Measurements from ENCODE around the gene ARHGAP15.

ARHGAP15 gene

GRCh38 chr2:143311426-143311825 lies 182.2 kb downstream of the ARHGAP15 start:
- Histone ChIP-seq H3K36me3 (no peaks in the 10 kb centered on the region), H3K9ac (no peak overlapping the region), H3K27me3 (no peaks in the 10 kb centered on the region), H4K20me1 (no peaks in the 10 kb centered on the region), H3K4me1 (no peaks in the 10 kb centered on the region), H3K4me2 (no peak overlapping the region), H3K9me3 (no peaks in the 10 kb centered on the region), H3K27ac (no peak overlapping the region), H3K4me3 (no peak overlapping the region)
- no peak for TF ChIP-seq Cebpa-rat (IDR thresholded peaks at IDR 0.05)

GRCh38 chr2:143312441-143312840 lies 183.2 kb downstream of the ARHGAP15 start:
- H3K27me3 ChIP-seq = no peaks in the 10 kb centered on the region
- no peaks in the 10 kb centered on the region for H4K20me1 ChIP-seq
- no peaks in the 10 kb centered on the region for H3K36me3 ChIP-seq
- no peak overlapping the region for H3K4me3 ChIP-seq
- no peak for TF ChIP-seq Cebpa-rat (IDR thresholded peaks at IDR 0.05)
- no peak overlapping the region for H3K27ac ChIP-seq
- H3K9me3 ChIP-seq = no peaks in the 10 kb centered on the region
- H3K4me2 ChIP-seq = no peak overlapping the region
- no peaks in the 10 kb centered on the region for H3K4me1 ChIP-seq
- H3K9ac ChIP-seq = no peak overlapping the region

GRCh38 chr2:143313861-143314260 lies 184.6 kb downstream of the ARHGAP15 start:
- no peak overlapping the region for H3K4me2 ChIP-seq
- H3K27me3 ChIP-seq = no peaks in the 10 kb centered on the region
- no peaks in the 10 kb centered on the region for H3K36me3 ChIP-seq
- H3K27ac ChIP-seq = no peak overlapping the region
- H4K20me1 ChIP-seq = no peaks in the 10 kb centered on the region
- no peaks in the 10 kb centered on the region for H3K9me3 ChIP-seq
- H3K4me1 ChIP-seq = no peaks in the 10 kb centered on the region
- H3K9ac ChIP-seq = no peak overlapping the region
- no peak overlapping the region for H3K4me3 ChIP-seq
- TF ChIP-seq Cebpa-rat (IDR thresholded peaks at IDR 0.05) = no peak

GRCh38 chr2:143321994-143322393 lies 192.8 kb downstream of the ARHGAP15 start:
- no peak overlapping the region for H3K27ac ChIP-seq
- H3K9ac ChIP-seq = no peak overlapping the region
- no peak overlapping the region for H3K4me2 ChIP-seq
- H3K4me1 ChIP-seq = no peaks in the 10 kb centered on the region
- no peaks in the 10 kb centered on the region for H4K20me1 ChIP-seq
- H3K27me3 ChIP-seq = no peaks in the 10 kb centered on the region
- no peak overlapping the region for H3K4me3 ChIP-seq
- no peak for TF ChIP-seq Cebpa-rat (IDR thresholded peaks at IDR 0.05)
- no peaks in the 10 kb centered on the region for H3K36me3 ChIP-seq
- no peaks in the 10 kb centered on the region for H3K9me3 ChIP-seq

GRCh38 chr2:143329288-143329687 lies 200.1 kb downstream of the ARHGAP15 start:
- Histone ChIP-seq H3K4me3 (no peak overlapping the region), H3K9ac (no peak overlapping the region), H3K4me1 (no peaks in the 10 kb centered on the region), H3K36me3 (no peaks in the 10 kb centered on the region), H4K20me1 (no peaks in the 10 kb centered on the region), H3K27me3 (no peaks in the 10 kb centered on the region), H3K27ac (no peak overlapping the region), H3K4me2 (no peak overlapping the region), H3K9me3 (no peaks in the 10 kb centered on the region)
- TF ChIP-seq Cebpa-rat (IDR thresholded peaks at IDR 0.05) = no peak

GRCh38 chr2:143333168-143333791 lies 204.1 kb downstream of the ARHGAP15 start:
- Histone ChIP-seq H3K36me3 (no peaks in the 10 kb centered on the region), H3K9me3 (no peaks in the 10 kb centered on the region), H3K4me2 (no peak overlapping the region), H3K27me3 (no peaks in the 10 kb centered on the region), H3K4me3 (no peak overlapping the region), H4K20me1 (no peaks in the 10 kb centered on the region), H3K4me1 (no peaks in the 10 kb centered on the region), H3K9ac (no peak overlapping the region), H3K27ac (no peak overlapping the region)
- no peak for TF ChIP-seq Cebpa-rat (IDR thresholded peaks at IDR 0.05)

- Histone ChIP-seq H3K4me2 (no peak overlapping the region), H3K4me3 (no peak overlapping the region), H3K27me3 (no peaks in the 10 kb centered on the region), H3K27ac (no peak overlapping the region), H3K9me3 (no peaks in the 10 kb centered on the region), H3K4me1 (no peaks in the 10 kb centered on the region), H3K36me3 (no peaks in the 10 kb centered on the region), H4K20me1 (no peaks in the 10 kb centered on the region), H3K9ac (no peak overlapping the region)
- no peak for TF ChIP-seq Cebpa-rat (IDR thresholded peaks at IDR 0.05)
Measured at GRCh38 chr2:143333847-143334246, 204.6 kb downstream of the ARHGAP15 start.

GRCh38 chr2:143334837-143335236 lies 205.6 kb downstream of the ARHGAP15 start:
- TF ChIP-seq Cebpa-rat (IDR thresholded peaks at IDR 0.05) = no peak
- no peak overlapping the region for H3K27ac ChIP-seq
- H3K27me3 ChIP-seq = no peaks in the 10 kb centered on the region
- no peak overlapping the region for H3K4me3 ChIP-seq
- no peaks in the 10 kb centered on the region for H3K9me3 ChIP-seq
- H3K9ac ChIP-seq = no peak overlapping the region
- no peak overlapping the region for H3K4me2 ChIP-seq
- no peaks in the 10 kb centered on the region for H3K4me1 ChIP-seq
- H4K20me1 ChIP-seq = no peaks in the 10 kb centered on the region; the same call in 1 of the 2 replicates
- no peaks in the 10 kb centered on the region for H3K36me3 ChIP-seq

- H3K9ac ChIP-seq = no peak overlapping the region
- H3K36me3 ChIP-seq = no peaks in the 10 kb centered on the region
- no peaks in the 10 kb centered on the region; the same call in 1 of the 2 replicates for H4K20me1 ChIP-seq
- no peak for TF ChIP-seq Cebpa-rat (IDR thresholded peaks at IDR 0.05)
- no peaks in the 10 kb centered on the region for H3K4me1 ChIP-seq
- no peak overlapping the region for H3K4me3 ChIP-seq
- no peak overlapping the region for H3K27ac ChIP-seq
- no peak overlapping the region for H3K4me2 ChIP-seq
- H3K27me3 ChIP-seq = no peaks in the 10 kb centered on the region
- H3K9me3 ChIP-seq = no peaks in the 10 kb centered on the region
Measured at GRCh38 chr2:143336719-143337210, 207.5 kb downstream of the ARHGAP15 start.

GRCh38 chr2:143341478-143341877 lies 212.3 kb downstream of the ARHGAP15 start:
- Histone ChIP-seq H4K20me1 (no peaks in the 10 kb centered on the region; the same call in 1 of the 2 replicates), H3K36me3 (no peaks in the 10 kb centered on the region), H3K4me2 (no peak overlapping the region), H3K4me3 (no peak overlapping the region), H3K9ac (no peak overlapping the region), H3K4me1 (no peaks in the 10 kb centered on the region), H3K27me3 (no peaks in the 10 kb centered on the region), H3K9me3 (no peaks in the 10 kb centered on the region), H3K27ac (no peak overlapping the region)
- no peak for TF ChIP-seq Cebpa-rat (IDR thresholded peaks at IDR 0.05)

GRCh38 chr2:143344780-143345179 lies 215.6 kb downstream of the ARHGAP15 start:
- Histone ChIP-seq H3K27me3 (no peaks in the 10 kb centered on the region), H3K36me3 (no peaks in the 10 kb centered on the region), H3K9ac (no peak overlapping the region), H3K4me1 (no peaks in the 10 kb centered on the region), H3K4me3 (no peak overlapping the region), H4K20me1 (peaks cover 8% of the 10 kb centered on the region; the same call in 1 of the 2 replicates), H3K27ac (no peak overlapping the region), H3K4me2 (no peak overlapping the region), H3K9me3 (no peaks in the 10 kb centered on the region)
- TF ChIP-seq Cebpa-rat (IDR thresholded peaks at IDR 0.05) = no peak

All from BLaER1 (cell line).